Thyroid gland (tissue), 4 donors: Measurements from ENCODE around the gene PCDHGA5. TPM values are rescaled to one million over a fixed set of nuclear protein-coding genes. Genes with fewer than 3 reads are reported as not detected.
"Not testable (repeated sequence)": the region's sequence is repeated elsewhere in the genome, so short reads cannot be mapped to it uniquely, and the experiment has no call there.

Experiments
- DNase-seq, 2 donors: peaks; one replicate each; pipeline ENCODE4 v3.0.0-alpha.2; 2019
- H3K27ac ChIP-seq, 3 donors: fragments of 200-600 bp; sonication (generic); 1 replicate in 2 of 3; 2 replicates in 1 of 3; pipeline ENCODE4 v1.5.1; 2016 to 2019; ENCODE audit warnings: mild to moderate bottlenecking in 1 of 3, moderate library complexity in 1 of 3
- H3K27me3 ChIP-seq: fragments of 200-600 bp; sonication (generic); one replicate; pipeline ENCODE4 v1.5.1; 2019
- H3K36me3 ChIP-seq, 2 donors: fragments of 200-600 bp; sonication (generic); one replicate each; pipeline ENCODE4 v1.5.1; 2016 to 2019
- H3K4me1 ChIP-seq, 2 donors: fragments of 200-600 bp; sonication (generic); one replicate each; pipeline ENCODE4 v1.5.1; 2017 to 2019
- H3K4me3 ChIP-seq, 3 donors: fragments of 200-600 bp; sonication (generic); replicated peaks in 1 of 3; 1 replicate in 2 of 3; 2 replicates in 1 of 3; pipeline ENCODE4 v1.5.1; 2016; ENCODE audit warnings: mild to moderate bottlenecking in 1 of 3
- H3K9me3 ChIP-seq: fragments of 200-600 bp; sonication (generic); one replicate; pipeline ENCODE4 v1.5.1; 2017
- CTCF ChIP-seq, 6 experiments: fragments of 200-600 bp in 3 of 6; fragments of 450-650 bp in 3 of 6; sonication (generic) in 3 of 6; IDR thresholded peaks; one replicate each; pipeline ENCODE4 v1.5.1; 2016 to 2019; ENCODE audit warnings: antibody characterized with exemption in 6 of 6, mild to moderate bottlenecking in 2 of 6, inconsistent platforms in 1 of 6, moderate library complexity in 1 of 6
- POLR2A ChIP-seq, 2 donors: fragments of 450-650 bp; IDR thresholded peaks; one replicate each; pipeline ENCODE4 v1.6.1; 2017; ENCODE audit warnings: antibody characterized with exemption in 2 of 2, mild to moderate bottlenecking in 2 of 2, moderate library complexity in 1 of 2
- WGBS, 2 donors: methylation state at CpG; one replicate each; pipeline ENCODE4 v1.1.5; 2017; 5-methylcytosine and 5-hydroxymethylcytosine counted together
- intact Hi-C: fragments of 100-400 bp; cut with DNase I; formaldehyde crosslinking; loops from one replicate; pipeline ENCODE4 v1.15.1; 2023
- total RNA-seq, 4 donors: library from RNA; depleted of rRNA; stranded (reverse); fragments of >200 nt; gene quantifications; one replicate each; pipeline ENCODE4 v1.2.3, GENCODE V29; 2016

PCDHGA5 gene
- total RNA-seq, 4 donors from 2014 or later: 3.5 to 5.3 (median 4.2) TPM

- H3K27me3 ChIP-seq: no peaks in the 10 kb centered on the region
- no peaks in the 10 kb centered on the region for H3K9me3 ChIP-seq
- 16 to 34% methylated on average over 10 to 20 of the region's 61 CpGs for WGBS, 2 donors
- intact Hi-C loops: no loop called here
- DNase-seq: no peak
- H3K4me1 ChIP-seq: peaks cover 4 to 7% of the 10 kb centered on the region in 2 donors
- H3K27ac ChIP-seq: no peak overlapping the region
- H3K36me3 ChIP-seq: no peaks in the 10 kb centered on the region
- TF ChIP-seq CTCF (IDR thresholded peaks at IDR 0.05): no peak
- no peak for TF ChIP-seq POLR2A (IDR thresholded peaks at IDR 0.05)
- H3K4me3 ChIP-seq: no peak overlapping the region
Measured at GRCh38 chr5:141399555-141400258, 35.7 kb downstream of the PCDHGA5 start.

DNA sequence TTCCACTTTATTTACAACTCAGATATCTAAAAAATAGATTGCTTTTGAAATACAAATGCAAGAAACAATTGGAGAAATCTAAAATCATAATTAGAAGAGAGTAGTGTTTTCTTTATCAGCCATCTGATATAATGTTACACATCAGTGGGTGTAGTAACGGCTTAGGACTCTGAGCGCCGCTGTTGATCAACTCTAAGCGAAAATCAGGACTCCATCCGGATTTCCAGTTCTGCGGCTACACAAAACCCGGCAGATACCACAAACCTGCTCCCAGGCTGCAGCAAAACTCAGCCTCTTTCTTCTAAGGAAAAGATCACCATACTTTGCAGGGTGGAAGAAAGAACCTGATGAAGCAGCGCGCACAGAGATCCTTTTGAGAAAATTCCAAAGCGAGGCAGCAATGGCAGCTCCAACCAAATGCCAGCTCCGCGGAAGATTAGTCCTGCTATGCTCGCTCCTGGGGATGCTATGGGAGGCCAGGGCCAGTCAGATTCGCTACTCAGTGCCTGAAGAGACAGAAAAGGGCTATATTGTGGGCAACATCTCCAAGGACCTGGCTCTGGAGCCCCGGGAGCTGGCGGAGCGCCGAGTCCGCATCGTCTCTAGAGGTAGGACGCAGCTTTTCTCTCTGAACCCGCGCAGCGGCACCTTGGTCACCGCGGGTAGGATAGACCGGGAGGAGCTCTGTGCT is 38.7 kb downstream of the PCDHGA5 start, which contains the start of gene PCDHGA9:
TSS of gene PCDHGA9 (plus strand) at position 226 of the 691 bp plus-strand sequence. CDS start at position 401, 175 bp downstream.
- no peak within 1 kb of the TSS for H3K27ac ChIP-seq
- H3K9me3 ChIP-seq: no peaks in the 10 kb centered on the region
- DNase-seq: peak in 1 of 2 donors; percentile 44
- TF ChIP-seq CTCF (IDR thresholded peaks at IDR 0.05) (peak in 3 of 6 experiments; percentile 20 to 45 (median 35)), POLR2A (IDR thresholded peaks at IDR 0.05) (no peak)
- H3K27me3 ChIP-seq: no peaks in the 10 kb centered on the region
- intact Hi-C loops: no loop called here
- 13 to 16% methylated on average over 27 of the region's 27 CpGs for WGBS, 2 donors
- peak within 1 kb of the TSS in 1 of 3 donors; percentile 19 for H3K4me3 ChIP-seq
- no peaks in the 10 kb centered on the region for H3K36me3 ChIP-seq
- H3K4me1 ChIP-seq: peaks cover 4 to 7% of the 10 kb centered on the region in 2 donors

GRCh38 chr5:141403387-141403786 is 39.4 kb downstream of the PCDHGA5 start:
- intact Hi-C loops: no loop called here
- no peak for DNase-seq
- H3K36me3 ChIP-seq: no peaks in the 10 kb centered on the region
- H3K4me3 ChIP-seq: no peak overlapping the region
- no peak overlapping the region for H3K27ac ChIP-seq
- no peak for TF ChIP-seq CTCF (IDR thresholded peaks at IDR 0.05)
- TF ChIP-seq POLR2A (IDR thresholded peaks at IDR 0.05): no peak
- H3K4me1 ChIP-seq: peaks cover 4 to 7% of the 10 kb centered on the region in 2 donors
- WGBS, 2 donors: 24 to 26% methylated on average over 22 of the region's 22 CpGs
- no peaks in the 10 kb centered on the region for H3K27me3 ChIP-seq
- no peaks in the 10 kb centered on the region for H3K9me3 ChIP-seq

DNA sequence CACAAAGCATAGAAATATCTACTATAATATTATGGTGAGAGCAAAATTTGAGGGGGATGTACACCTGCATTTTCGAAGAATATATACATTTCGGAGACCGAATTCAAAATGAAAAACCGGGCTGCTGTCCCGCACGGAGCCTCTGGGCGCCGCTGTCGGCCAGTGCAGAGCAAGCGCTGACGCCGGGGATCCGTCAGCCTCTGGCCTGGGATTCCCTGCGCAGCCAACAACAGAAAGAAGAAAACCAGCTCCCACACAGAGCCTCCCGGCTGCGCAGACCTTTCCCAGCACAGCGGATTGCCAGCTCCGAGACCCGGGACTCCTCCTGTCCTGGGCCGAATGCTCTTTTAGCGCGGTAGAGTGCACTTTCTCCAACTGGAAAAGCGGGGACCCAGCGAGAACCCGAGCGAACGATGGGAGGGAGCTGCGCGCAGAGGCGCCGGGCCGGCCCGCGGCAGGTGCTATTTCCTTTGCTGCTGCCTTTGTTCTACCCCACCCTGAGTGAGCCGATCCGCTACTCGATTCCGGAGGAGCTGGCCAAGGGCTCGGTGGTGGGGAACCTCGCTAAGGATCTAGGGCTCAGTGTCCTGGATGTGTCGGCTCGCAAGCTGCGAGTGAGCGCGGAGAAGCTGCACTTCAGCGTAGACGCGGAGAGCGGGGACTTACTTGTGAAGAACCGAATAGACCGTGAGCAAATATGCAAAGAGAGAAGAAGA is 44.0 kb downstream of the PCDHGA5 start, which contains the start of gene PCDHGB6:
TSS of gene PCDHGB6 (plus strand) at position 232 of the 716 bp plus-strand sequence. CDS start at position 414, 182 bp downstream.
- H3K9me3 ChIP-seq, H3K27me3 ChIP-seq, H3K4me1 ChIP-seq, H3K4me3 ChIP-seq, H3K36me3 ChIP-seq, H3K27ac ChIP-seq, intact Hi-C loops: not testable (repeated sequence)
- WGBS, 2 donors: 12 to 15% methylated on average over 31 to 40 of the region's 51 CpGs
- peak; percentile 58 to 62 for DNase-seq
- peak; percentile 32 to 58 (median 55) for TF ChIP-seq CTCF (IDR thresholded peaks at IDR 0.05)
